ENCODE measurements around the gene OR10G6.

GRCh38 chr11:123979311-123979710 is 15.7 kb downstream of the OR10G6 start:
- TF ChIP-seq, protein P1, sequence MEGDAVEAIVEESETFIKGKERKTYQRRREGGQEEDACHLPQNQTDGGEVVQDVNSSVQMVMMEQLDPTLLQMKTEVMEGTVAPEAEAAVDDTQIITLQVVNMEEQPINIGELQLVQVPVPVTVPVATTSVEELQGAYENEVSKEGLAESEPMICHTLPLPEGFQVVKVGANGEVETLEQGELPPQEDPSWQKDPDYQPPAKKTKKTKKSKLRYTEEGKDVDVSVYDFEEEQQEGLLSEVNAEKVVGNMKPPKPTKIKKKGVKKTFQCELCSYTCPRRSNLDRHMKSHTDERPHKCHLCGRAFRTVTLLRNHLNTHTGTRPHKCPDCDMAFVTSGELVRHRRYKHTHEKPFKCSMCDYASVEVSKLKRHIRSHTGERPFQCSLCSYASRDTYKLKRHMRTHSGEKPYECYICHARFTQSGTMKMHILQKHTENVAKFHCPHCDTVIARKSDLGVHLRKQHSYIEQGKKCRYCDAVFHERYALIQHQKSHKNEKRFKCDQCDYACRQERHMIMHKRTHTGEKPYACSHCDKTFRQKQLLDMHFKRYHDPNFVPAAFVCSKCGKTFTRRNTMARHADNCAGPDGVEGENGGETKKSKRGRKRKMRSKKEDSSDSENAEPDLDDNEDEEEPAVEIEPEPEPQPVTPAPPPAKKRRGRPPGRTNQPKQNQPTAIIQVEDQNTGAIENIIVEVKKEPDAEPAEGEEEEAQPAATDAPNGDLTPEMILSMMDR (IDR thresholded peaks at IDR 0.05) = no peak
- TF ChIP-seq POLR2AphosphoS5 (IDR thresholded peaks at IDR 0.05) = no peak
- no peak for TF ChIP-seq EP300 (IDR thresholded peaks at IDR 0.05; ENCODE audit: low read depth)

Data from transverse colon (tissue), 4 donors.